Activated naive CD4-positive, alpha-beta T cell treated with anti-CD3 and anti-CD28 coated beads, Interleukin-2, amount 10 ng/mL, durations not matched to agents 7 days and 5 days (primary cell): ENCODE data around the gene SMARCD1.

ENCODE experiments used
- CTCF ChIA-PET: fragments of 350-600 bp; sonication (Branson Sonifier 250); formaldehyde crosslinking; loops from one replicate; lab custom pipeline; 2021; ENCODE audit warnings: antibody characterized with exemption; lab: Charles Lee
- DNase-seq: peaks from one replicate; pipeline ENCODE4 v3.0.0-alpha.2; 2020
- H3K27ac Mint-ChIP-seq: one replicate; pipeline ENCODE4 v1.8.0; 2021; ENCODE audit warnings: mild to moderate bottlenecking, moderate library complexity, mixed read lengths
- H3K27me3 Mint-ChIP-seq: one replicate; pipeline ENCODE4 v1.8.0; 2021; ENCODE audit warnings: mild to moderate bottlenecking, mixed read lengths
- H3K36me3 Mint-ChIP-seq: one replicate; pipeline ENCODE4 v1.8.0; 2021; ENCODE audit warnings: mixed read lengths
- H3K4me1 Mint-ChIP-seq: one replicate; pipeline ENCODE4 v1.8.0; 2021; ENCODE audit warnings: mixed read lengths
- H3K4me3 Mint-ChIP-seq: one replicate; pipeline ENCODE4 v1.8.0; 2021; ENCODE audit warnings: mild to moderate bottlenecking, moderate library complexity, mixed read lengths
- H3K9me3 Mint-ChIP-seq: one replicate; pipeline ENCODE4 v1.8.0; 2021; ENCODE audit warnings: mixed read lengths

Gene SMARCD1

GRCh38 chr12:50088577-50089335 is 3.6 kb downstream of the SMARCD1 start:
- peak; percentile 72 for DNase-seq
- H3K9me3 Mint-ChIP-seq, result no peaks in the 10 kb centered on the region
- H3K27me3 Mint-ChIP-seq, result no peaks in the 10 kb centered on the region
- no peak overlapping the region for H3K4me3 Mint-ChIP-seq
- H3K36me3 Mint-ChIP-seq, result peaks cover 27% of the 10 kb centered on the region
- peaks cover 26% of the 10 kb centered on the region for H3K4me1 Mint-ChIP-seq
- H3K27ac Mint-ChIP-seq, result no peak overlapping the region
- CTCF ChIA-PET, result interaction anchor here (1.0 to 5.6 kb wide), 17 partner anchors 12 to 121 kb away, joined by 3 to 20 read pairs (median 4); partner anchors contain the start of genes COX14 and GPD1

- Mint-ChIP-seq H3K27me3 (no peaks in the 10 kb centered on the region), H3K27ac (peak overlapping the region; percentile 7), H3K36me3 (peaks cover 34% of the 10 kb centered on the region), H3K4me3 (no peak overlapping the region), H3K4me1 (peaks cover 23% of the 10 kb centered on the region), H3K9me3 (no peaks in the 10 kb centered on the region)
- CTCF ChIA-PET, result interaction anchor here (0.7 to 1.8 kb wide), 11 partner anchors 11 to 122 kb away, joined by 3 to 20 read pairs (median 3); partner anchors contain the start of genes COX14 and GPD1
- DNase-seq, result no peak
These were observed 4.6 kb downstream of the SMARCD1 start for GRCh38 chr12:50089730-50090129.

- peaks cover 20% of the 10 kb centered on the region for H3K4me1 Mint-ChIP-seq
These were observed 5.2 kb downstream of the SMARCD1 start for GRCh38 chr12:50090391-50090790.

GRCh38 chr12:50097952-50098351 is 12.8 kb downstream of the SMARCD1 start:
- no peak for DNase-seq
- CTCF ChIA-PET, result interaction anchor here (1.2 kb wide), 1 partner anchor 78 kb away, joined by 3 read pairs; no protein-coding TSS in a partner anchor
- Mint-ChIP-seq H3K27ac (no peak overlapping the region), H3K4me1 (no peaks in the 10 kb centered on the region), H3K4me3 (no peak overlapping the region), H3K9me3 (no peaks in the 10 kb centered on the region), H3K36me3 (peaks cover 60% of the 10 kb centered on the region), H3K27me3 (no peaks in the 10 kb centered on the region)

More at GRCh38 chr12:50090391-50090790, 5.2 kb downstream of the SMARCD1 start:
- Mint-ChIP-seq H3K27ac (no peak overlapping the region), H3K27me3 (no peaks in the 10 kb centered on the region), H3K36me3 (peaks cover 38% of the 10 kb centered on the region), H3K9me3 (no peaks in the 10 kb centered on the region), H3K4me3 (no peak overlapping the region)
- CTCF ChIA-PET, result interaction anchor here (1.3 to 1.8 kb wide), 5 partner anchors 11 to 87 kb away, joined by 3 to 20 read pairs (median 6); partner anchors contain the start of genes COX14 and GPD1
- no peak for DNase-seq

- CTCF ChIA-PET, result interaction anchor here (0.6 to 1.3 kb wide), 2 partner anchors 12 to 28 kb away, joined by 4 to 7 read pairs; partner anchors contain the start of gene COX14
- Mint-ChIP-seq H3K27ac (no peak overlapping the region), H3K4me1 (no peaks in the 10 kb centered on the region), H3K4me3 (no peak overlapping the region), H3K36me3 (peaks cover 52% of the 10 kb centered on the region), H3K27me3 (peaks cover 6% of the 10 kb centered on the region), H3K9me3 (no peaks in the 10 kb centered on the region)
- no peak for DNase-seq
These were observed 14.3 kb downstream of the SMARCD1 start for GRCh38 chr12:50099302-50100008.

GRCh38 chr12:50100561-50100960 is 15.4 kb downstream of the SMARCD1 start:
- no peak overlapping the region for H3K27ac Mint-ChIP-seq
- peaks cover 45% of the 10 kb centered on the region for H3K36me3 Mint-ChIP-seq
- H3K4me1 Mint-ChIP-seq, result no peaks in the 10 kb centered on the region
- no peak for DNase-seq
- H3K4me3 Mint-ChIP-seq, result no peak overlapping the region
- H3K27me3 Mint-ChIP-seq, result peaks cover 16% of the 10 kb centered on the region
- CTCF ChIA-PET, result interaction anchor here (0.8 to 4.7 kb wide), 4 partner anchors 11 to 133 kb away, joined by 3 to 27 read pairs (median 6); partner anchors contain the start of genes COX14 and SMARCD1
- H3K9me3 Mint-ChIP-seq, result no peaks in the 10 kb centered on the region

GRCh38 chr12:50101663-50102062 is 16.5 kb downstream of the SMARCD1 start:
- peaks cover 21% of the 10 kb centered on the region for H3K27me3 Mint-ChIP-seq
- DNase-seq, result no peak
- H3K36me3 Mint-ChIP-seq, result peaks cover 34% of the 10 kb centered on the region
- no peak overlapping the region for H3K27ac Mint-ChIP-seq
- no peaks in the 10 kb centered on the region for H3K4me1 Mint-ChIP-seq
- CTCF ChIA-PET, result interaction anchor here (2.1 to 4.7 kb wide), 2 partner anchors 10 to 12 kb away, joined by 7 to 27 read pairs; partner anchors contain the start of gene COX14
- no peaks in the 10 kb centered on the region for H3K9me3 Mint-ChIP-seq
- H3K4me3 Mint-ChIP-seq, result no peak overlapping the region

- Mint-ChIP-seq H3K9me3 (no peaks in the 10 kb centered on the region), H3K27me3 (peaks cover 21% of the 10 kb centered on the region), H3K36me3 (peaks cover 30% of the 10 kb centered on the region), H3K4me3 (no peak overlapping the region), H3K27ac (no peak overlapping the region), H3K4me1 (no peaks in the 10 kb centered on the region)
- DNase-seq, result no peak
- CTCF ChIA-PET, result interaction anchor here (0.5 to 4.7 kb wide), 3 partner anchors 9 to 30 kb away, joined by 3 to 27 read pairs (median 7); partner anchors contain the start of gene COX14
These were observed 17.0 kb downstream of the SMARCD1 start for GRCh38 chr12:50102131-50102531.

GRCh38 chr12:50102646-50103309 is 17.6 kb downstream of the SMARCD1 start:
- Mint-ChIP-seq H3K4me1 (no peaks in the 10 kb centered on the region), H3K4me3 (no peak overlapping the region), H3K9me3 (no peaks in the 10 kb centered on the region), H3K27ac (no peak overlapping the region), H3K27me3 (peaks cover 21% of the 10 kb centered on the region), H3K36me3 (peaks cover 29% of the 10 kb centered on the region)
- CTCF ChIA-PET, result interaction anchor here (0.5 to 4.7 kb wide), 6 partner anchors 9 to 385 kb away, joined by 3 to 27 read pairs (median 4); partner anchors contain the start of genes COX14 and SMARCD1
- DNase-seq, result no peak

- CTCF ChIA-PET, result interaction anchor here (0.6 to 4.7 kb wide), 7 partner anchors 8 to 385 kb away, joined by 3 to 27 read pairs (median 4); partner anchors contain the start of genes COX14 and SMARCD1
- DNase-seq, result no peak
- Mint-ChIP-seq H3K27ac (no peak overlapping the region), H3K9me3 (no peaks in the 10 kb centered on the region), H3K4me3 (no peak overlapping the region), H3K27me3 (peaks cover 21% of the 10 kb centered on the region), H3K36me3 (peaks cover 23% of the 10 kb centered on the region), H3K4me1 (no peaks in the 10 kb centered on the region)
These were observed 18.2 kb downstream of the SMARCD1 start for GRCh38 chr12:50103351-50103750.

- Mint-ChIP-seq H3K27me3 (peaks cover 21% of the 10 kb centered on the region), H3K4me1 (no peaks in the 10 kb centered on the region), H3K27ac (no peak within 1 kb of the TSS), H3K36me3 (peaks cover 18% of the 10 kb centered on the region), H3K4me3 (no peak within 1 kb of the TSS), H3K9me3 (no peaks in the 10 kb centered on the region)
- peak; percentile 29 for DNase-seq
- CTCF ChIA-PET, result interaction anchor here (0.6 to 4.7 kb wide), 7 partner anchors 8 to 384 kb away, joined by 3 to 27 read pairs (median 4); partner anchors contain the start of genes COX14 and SMARCD1
These were observed 18.7 kb downstream of the SMARCD1 start, which contains the start of gene GPD1 for GRCh38 chr12:50103767-50104321. GPD1 (plus strand) TSS chr12:50104008; CDS start chr12:50104051, 43 bp downstream.

GRCh38 chr12:50104417-50105366 is 19.6 kb downstream of the SMARCD1 start:
- Mint-ChIP-seq H3K4me1 (no peaks in the 10 kb centered on the region), H3K4me3 (no peak overlapping the region), H3K27ac (no peak overlapping the region), H3K36me3 (peaks cover 12% of the 10 kb centered on the region), H3K9me3 (no peaks in the 10 kb centered on the region), H3K27me3 (peaks cover 21% of the 10 kb centered on the region)
- CTCF ChIA-PET, result interaction anchor here (0.9 to 4.7 kb wide), 5 partner anchors 7 to 137 kb away, joined by 3 to 27 read pairs (median 5); partner anchors contain the start of gene COX14
- no peak for DNase-seq
